HG02885 (cell line): ENCODE measurements around the gene TRIO.

Experiments used
- ATAC-seq: cut with Tn5 transposase; IDR thresholded peaks from one replicate; pipeline ENCODE4 v1.9.1; 2021; ENCODE audit warnings: mild to moderate bottlenecking; ENCODE audit not compliant: unreplicated experiment, poor library complexity

The TRIO gene

GRCh38 chr5:14455814-14456321 is 312.7 kb downstream of the TRIO start:
- ATAC-seq = no peak

GRCh38 chr5:14457476-14457875 is 314.3 kb downstream of the TRIO start:
- ATAC-seq = no peak

DNA sequence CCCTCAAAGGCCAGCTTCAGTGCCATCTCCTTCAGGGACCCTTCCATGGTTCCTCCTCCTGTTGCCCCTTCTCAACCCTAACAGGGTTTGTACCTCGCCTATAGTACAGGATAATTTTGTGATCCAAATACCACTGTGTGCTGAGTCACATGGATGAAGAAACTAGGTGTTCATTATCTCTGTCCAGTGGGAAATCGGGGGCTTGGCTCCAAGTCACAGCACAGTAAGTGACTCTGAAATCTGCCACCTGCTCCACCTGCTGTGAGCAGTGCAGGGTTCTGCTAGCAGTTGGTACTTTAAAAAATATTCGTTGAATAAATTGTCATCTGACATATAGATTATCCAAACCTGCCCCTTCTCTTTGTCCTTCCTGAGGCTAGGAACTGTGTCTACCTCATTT is 315.3 kb downstream of the TRIO start:
- no peak for ATAC-seq

DNA sequence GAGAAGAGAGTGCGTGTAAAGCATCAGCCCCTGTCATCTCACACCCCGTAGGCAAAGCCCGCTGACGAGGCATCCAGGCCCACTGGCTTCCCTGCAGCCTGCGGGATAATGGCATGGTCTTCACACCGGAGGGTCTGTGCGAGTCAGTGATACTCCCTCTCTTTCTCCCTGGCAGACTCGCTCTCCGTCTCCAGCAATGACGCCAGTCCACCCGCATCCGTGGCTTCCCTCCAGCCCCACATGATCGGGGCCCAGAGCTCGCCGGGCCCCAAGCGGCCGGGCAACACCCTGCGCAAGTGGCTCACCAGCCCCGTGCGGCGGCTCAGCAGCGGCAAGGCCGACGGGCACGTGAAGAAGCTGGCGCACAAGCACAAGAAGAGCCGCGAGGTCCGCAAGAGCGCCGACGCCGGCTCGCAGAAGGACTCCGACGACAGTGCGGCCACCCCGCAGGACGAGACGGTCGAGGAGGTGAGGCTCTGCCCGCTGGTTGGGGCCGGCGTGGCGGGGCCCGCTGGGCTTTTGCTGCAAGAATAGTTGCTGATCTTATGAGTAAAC is 317.8 kb downstream of the TRIO start:
- ATAC-seq = no peak

DNA sequence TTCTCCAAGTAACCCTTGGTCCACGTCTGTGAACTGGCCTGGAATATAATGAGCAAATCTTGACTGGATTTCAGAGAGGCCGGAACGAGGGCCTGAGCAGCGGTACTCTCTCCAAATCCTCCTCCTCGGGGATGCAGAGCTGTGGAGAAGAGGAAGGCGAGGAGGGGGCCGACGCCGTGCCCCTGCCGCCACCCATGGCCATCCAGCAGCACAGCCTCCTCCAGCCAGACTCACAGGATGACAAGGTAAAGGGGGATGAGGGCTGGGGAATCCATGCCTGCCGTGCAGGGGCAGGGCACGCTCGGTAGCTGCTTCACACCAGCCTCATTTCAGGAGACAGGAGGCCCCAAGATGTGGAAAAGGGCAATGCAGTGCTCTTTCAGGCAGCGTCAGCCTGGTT is 319.5 kb downstream of the TRIO start:
- ATAC-seq = no peak

- no peak for ATAC-seq
These were observed 320.5 kb downstream of the TRIO start for GRCh38 chr5:14463629-14464028.

- ATAC-seq = no peak
These were observed 321.0 kb downstream of the TRIO start for GRCh38 chr5:14464096-14464495.

DNA sequence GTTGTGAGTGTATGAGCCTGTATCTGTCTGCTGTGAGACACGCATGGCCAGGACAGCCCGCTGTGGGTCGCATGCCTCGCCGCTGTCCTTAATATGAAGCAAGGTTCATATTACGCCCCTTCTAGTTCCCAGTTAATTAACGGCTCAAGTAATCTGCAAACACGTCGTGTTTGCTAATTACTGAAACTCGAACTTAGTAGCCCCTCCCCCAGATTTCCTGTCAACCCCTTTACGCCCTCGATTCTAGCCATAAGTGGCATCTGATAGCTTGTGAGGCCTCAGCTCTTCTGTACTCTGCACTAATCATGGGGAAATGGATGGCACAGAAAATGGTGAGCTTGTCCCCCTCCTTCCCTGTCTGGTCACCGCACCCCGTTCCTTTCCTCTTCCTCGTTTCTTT is 321.5 kb downstream of the TRIO start:
- ATAC-seq = no peak

DNA sequence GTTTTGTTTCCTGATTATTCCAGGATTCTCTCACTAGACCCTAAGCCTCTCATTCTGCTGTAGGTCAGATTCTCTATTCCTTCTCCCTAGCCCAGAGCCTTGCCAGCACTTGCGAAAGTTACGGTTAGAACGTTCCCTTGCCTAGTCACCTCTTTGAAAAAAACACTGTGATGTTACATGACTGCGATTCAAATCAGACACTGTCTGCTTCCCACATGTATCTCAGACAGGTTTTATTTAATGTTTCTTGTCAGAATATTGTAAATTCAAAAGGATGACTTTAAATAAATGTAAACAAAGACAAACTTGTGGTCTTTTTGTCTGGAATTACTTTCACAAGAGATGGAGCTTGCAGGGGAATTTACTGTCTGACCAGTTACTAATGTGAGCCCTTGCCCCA is 322.0 kb downstream of the TRIO start:
- ATAC-seq = no peak

DNA sequence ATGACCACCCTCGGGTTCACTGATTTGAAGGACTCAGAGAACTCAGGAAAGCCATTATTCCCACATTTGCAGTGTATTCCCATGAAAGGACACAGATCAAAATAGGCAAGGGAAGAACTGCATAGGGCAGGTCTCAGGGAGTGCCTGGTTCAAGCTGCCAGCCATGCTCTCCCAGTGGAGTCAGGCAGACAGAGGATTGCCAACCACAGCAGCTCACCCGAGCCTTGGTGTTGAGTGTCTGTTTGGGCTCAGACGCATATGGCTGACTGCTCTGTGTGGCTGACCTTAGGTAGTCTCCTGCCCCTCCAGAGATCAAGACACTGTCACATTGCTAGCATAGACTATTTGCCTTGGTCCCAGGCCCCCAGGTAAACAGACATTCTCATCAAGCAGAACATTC is 322.6 kb downstream of the TRIO start:
- no peak for ATAC-seq

GRCh38 chr5:14467251-14467650 is 324.1 kb downstream of the TRIO start:
- ATAC-seq = no peak

DNA sequence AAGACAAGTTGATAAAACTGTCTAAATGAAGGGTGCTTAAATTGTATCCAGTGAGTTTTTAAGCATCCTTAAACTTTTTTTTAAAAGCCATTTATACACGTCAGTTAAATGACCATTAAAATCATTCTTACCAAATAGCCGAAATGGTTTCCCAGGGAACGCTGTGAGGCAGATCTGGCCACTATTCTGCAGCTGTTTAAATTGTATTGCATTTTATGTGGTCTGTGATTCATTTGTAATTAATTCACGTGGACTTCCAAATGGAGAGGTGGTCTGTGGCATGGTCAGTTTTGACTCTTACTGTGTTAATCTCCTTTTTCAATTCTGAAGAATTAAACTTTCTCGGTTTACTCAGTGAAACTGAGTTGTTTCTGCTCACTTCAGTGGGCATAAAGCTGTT is 324.7 kb downstream of the TRIO start:
- ATAC-seq = no peak

DNA sequence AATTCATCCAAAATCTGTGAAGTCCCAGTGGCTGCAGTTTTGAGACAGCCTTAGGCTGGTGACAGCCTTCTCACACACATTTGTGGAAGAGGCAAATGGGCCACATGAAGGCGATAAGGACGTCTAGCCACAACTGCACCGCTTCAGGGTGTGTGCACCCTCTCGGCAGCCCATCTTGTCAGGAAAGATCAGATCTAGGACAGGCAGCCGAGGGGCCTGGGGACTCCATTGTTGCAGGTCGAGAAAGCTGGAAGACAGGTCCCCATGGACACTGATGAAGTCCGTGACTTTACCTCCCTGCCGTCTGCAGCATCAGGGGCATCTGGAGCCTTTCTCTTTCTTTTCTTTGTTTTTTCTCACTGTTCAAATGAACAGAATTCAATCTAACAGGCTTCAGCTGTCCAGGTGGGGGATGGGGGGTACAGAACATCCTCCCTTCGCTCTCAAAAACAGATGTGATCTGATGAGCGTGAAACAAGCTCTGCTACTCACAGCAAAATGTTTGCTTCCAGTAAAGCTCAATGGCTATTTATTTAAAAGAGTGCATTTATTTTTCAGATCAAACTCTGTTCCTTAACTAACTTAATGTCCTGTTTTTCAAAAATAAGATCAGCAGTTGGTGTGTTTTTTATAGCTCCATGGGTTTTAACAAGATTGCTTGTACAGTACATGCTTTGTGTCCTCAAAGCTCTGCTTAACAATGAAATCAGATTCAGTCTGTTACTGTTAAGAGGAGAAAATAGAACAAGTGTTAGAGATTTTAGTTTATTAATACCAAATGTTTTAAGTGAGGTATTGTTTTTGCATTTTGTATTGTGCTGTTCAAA is 326.6 kb downstream of the TRIO start:
- ATAC-seq = no peak

GRCh38 chr5:14471507-14471906 is 328.4 kb downstream of the TRIO start:
- no peak for ATAC-seq

DNA sequence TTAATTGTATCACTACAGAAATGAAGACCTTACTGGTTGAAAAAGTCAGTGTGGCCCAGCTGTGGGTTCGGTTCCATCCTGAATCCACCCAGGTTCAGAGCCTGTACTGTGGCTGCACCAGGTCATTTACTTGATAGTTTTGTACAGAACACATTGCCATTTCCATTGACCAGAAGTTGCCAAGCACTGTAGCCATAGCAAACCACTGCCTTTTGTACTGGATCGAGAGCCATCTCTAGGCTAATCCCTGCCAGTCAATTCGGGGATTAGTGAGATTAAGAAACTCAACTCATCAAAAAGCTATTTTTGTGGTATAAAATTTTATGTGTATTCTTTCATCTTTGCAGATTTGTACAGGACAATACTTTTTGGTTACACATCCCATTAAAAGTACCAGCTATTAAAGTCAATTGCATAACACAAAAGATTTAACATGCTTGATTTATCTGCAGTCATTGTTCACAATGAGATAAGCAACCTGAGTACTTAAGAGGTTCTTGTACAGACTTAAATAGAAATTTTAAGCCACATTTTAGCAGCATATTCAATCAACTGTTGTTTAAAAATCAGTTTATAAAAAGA is 329.9 kb downstream of the TRIO start:
- ATAC-seq = no peak

GRCh38 chr5:14475045-14475444 is 331.9 kb downstream of the TRIO start:
- no peak for ATAC-seq

DNA sequence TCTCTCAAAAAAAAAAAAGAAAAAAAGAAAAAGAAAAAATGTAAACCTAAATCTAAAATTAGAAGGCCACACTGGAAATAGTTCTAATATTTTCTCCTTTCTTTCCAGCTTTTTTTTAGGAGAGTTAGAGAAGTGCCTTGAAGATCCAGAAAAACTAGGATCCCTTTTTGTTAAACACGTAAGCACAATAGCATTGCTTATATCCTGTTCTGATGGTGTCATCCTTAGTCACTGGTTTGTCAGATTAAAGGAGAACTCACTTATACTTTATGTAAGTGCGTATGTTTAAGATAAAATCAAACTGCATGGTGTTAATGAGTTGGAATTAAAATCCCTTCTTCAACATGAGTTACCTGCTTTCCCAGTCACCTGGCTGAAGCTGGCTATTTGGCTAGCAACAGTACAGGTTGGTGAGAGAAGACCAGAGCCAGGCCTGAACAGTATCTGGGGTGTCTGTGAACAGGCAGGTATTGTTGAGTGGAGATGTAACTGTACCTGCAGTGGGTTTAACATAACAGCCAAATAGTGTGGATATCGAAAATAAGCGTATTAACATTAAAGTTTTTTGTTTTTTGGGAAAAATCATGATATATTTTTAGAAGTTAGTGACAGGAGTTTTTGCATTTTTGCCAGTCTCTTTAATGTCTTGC is 333.8 kb downstream of the TRIO start:
- ATAC-seq = no peak

- ATAC-seq = no peak
These were observed 336.1 kb downstream of the TRIO start for GRCh38 chr5:14479143-14479696.

DNA sequence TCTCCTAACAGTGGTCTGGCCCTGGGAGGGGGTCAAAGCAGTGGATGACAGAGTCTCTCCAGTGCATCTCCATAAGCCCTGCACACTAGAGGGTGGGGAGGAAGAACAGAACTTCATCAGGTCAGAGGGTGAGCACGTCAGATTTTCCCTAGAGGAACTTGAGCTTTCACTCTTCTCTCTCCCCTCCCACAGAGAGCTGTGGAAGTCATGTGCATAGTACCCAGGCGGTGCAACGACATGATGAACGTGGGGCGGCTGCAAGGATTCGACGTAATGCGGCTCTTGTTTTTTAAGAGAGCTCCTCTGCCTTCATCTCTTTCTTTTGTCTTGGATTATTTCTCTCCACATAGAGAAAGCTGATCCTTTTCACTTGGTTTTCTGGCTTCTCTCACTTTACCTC is 338.2 kb downstream of the TRIO start:
- ATAC-seq = no peak

DNA sequence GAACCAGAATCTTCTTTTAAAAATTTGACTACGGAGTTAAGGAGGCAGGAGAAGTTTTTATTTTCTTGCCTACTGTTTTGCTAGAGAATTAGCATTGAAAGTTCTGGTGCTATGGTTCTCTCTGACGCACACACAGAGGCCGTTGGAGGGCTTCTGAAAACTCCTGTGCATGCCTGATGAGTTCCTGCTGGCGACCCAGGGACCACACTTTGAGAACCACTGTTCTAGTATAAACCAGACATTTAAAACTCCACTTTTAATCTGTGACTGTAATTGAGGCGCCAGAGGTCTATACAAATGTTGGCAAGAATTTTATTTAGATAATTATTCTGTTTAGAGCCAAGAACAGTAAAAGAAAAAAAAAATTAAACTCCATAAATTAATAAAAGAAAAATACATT is 338.9 kb downstream of the TRIO start:
- ATAC-seq = no peak
